Activated T-helper 2 cell treated with anti-CD3 and anti-CD28 coated beads, Interferon-gamma antibody, Interleukin-2, Interleukin-4, amounts not matched to agents 10 μg/mL and 5 μg/mL and 100 μg/mL, durations not matched to agents 14 hours and 24 hours and 36 hours (primary cell): Measurements from ENCODE around the gene IKZF3. TPM values are rescaled to one million over a fixed set of nuclear protein-coding genes. Genes with fewer than 3 reads are reported as not detected.

Source experiments
- DNase-seq: peaks from one replicate; pipeline ENCODE4 v3.0.0; 2021; ENCODE audit warnings: low spot score
- H3K27ac Mint-ChIP-seq: one replicate; pipeline ENCODE4 v1.8.0; 2021; ENCODE audit warnings: mixed read lengths
- H3K27me3 Mint-ChIP-seq: one replicate; pipeline ENCODE4 v1.8.0; 2021; ENCODE audit warnings: low read depth, mixed read lengths
- H3K36me3 Mint-ChIP-seq: one replicate; pipeline ENCODE4 v1.8.0; 2021; ENCODE audit warnings: low read depth, mixed read lengths
- H3K4me1 Mint-ChIP-seq: one replicate; pipeline ENCODE4 v1.8.0; 2021; ENCODE audit warnings: low read depth, mixed read lengths
- H3K4me3 Mint-ChIP-seq: one replicate; pipeline ENCODE4 v1.8.0; 2021; ENCODE audit warnings: low read depth, mild to moderate bottlenecking, moderate library complexity, mixed read lengths
- H3K9me3 Mint-ChIP-seq: one replicate; pipeline ENCODE4 v1.8.0; 2021; ENCODE audit warnings: mixed read lengths
- intact Hi-C: fragments of 100-400 bp; cut with micrococcal nuclease; formaldehyde crosslinking; loops from one replicate; pipeline ENCODE4 v1.15.1; 2023
- total RNA-seq: library from RNA; stranded (reverse); gene quantifications from 2 replicates; pipeline ENCODE4 v1.2.3, GENCODE V29; 2022

The IKZF3 gene
- total RNA-seq, 1 donor from 2014 or later: 18.3 TPM

DNA sequence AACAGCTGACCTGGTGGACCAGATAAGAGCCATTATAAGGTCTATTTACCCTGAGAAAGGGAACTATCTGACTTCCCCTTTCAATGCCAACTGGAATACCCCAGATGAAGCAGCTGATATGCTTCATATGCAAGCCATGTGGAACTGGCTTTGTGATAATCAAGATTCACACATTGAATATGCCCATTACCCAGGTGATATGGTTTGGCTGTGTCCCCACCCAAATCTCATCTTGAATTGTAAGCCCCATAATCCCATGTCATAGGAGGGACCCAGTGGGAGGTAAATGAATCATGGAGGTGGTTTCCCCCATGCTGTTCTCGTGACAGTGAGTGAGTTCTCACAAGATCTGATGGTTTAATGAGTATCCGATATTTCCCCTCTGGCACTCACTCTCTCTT lies 42.1 kb downstream of the IKZF3 start:
- no peak for DNase-seq
- Mint-ChIP-seq H3K27me3 (no peaks in the 10 kb centered on the region), H3K4me1 (peaks cover 37% of the 10 kb centered on the region), H3K36me3 (peaks cover 69% of the 10 kb centered on the region), H3K27ac (no peak overlapping the region), H3K9me3 (peaks cover 40% of the 10 kb centered on the region), H3K4me3 (no peak overlapping the region)
- intact Hi-C loops: no loop called here

DNA sequence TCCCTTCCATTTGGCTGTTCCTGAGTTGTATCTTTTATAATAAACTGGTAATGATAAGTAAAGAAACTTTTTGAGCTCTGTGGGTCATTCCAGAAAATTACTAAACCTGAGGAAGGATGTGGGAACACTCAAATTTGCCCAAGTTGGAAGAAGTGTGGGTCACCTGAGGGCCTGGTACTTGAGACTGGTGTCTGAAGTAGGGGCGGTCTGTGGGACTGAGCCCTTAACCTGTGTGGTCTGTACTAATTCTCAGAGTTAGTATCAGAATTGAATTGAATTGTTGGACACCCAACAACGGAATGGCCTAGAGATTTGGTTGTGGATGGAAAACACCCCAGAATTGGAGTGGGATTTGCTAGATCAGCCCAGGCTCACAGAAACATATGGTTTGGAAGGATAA lies 43.1 kb downstream of the IKZF3 start:
- Mint-ChIP-seq H3K4me3 (no peak overlapping the region), H3K4me1 (peaks cover 36% of the 10 kb centered on the region), H3K36me3 (peaks cover 58% of the 10 kb centered on the region), H3K9me3 (peaks cover 34% of the 10 kb centered on the region), H3K27ac (peak overlapping the region; percentile 38), H3K27me3 (no peaks in the 10 kb centered on the region)
- no peak for DNase-seq
- intact Hi-C loops: no loop called here

GRCh38 chr17:39820541-39820940 lies 43.6 kb downstream of the IKZF3 start:
- no peak overlapping the region for H3K4me3 Mint-ChIP-seq
- H3K4me1 Mint-ChIP-seq: peaks cover 37% of the 10 kb centered on the region
- intact Hi-C loops: no loop called here
- H3K27me3 Mint-ChIP-seq: no peaks in the 10 kb centered on the region
- H3K27ac Mint-ChIP-seq: peak overlapping the region; percentile 6
- H3K36me3 Mint-ChIP-seq: peaks cover 54% of the 10 kb centered on the region
- no peak for DNase-seq
- peaks cover 31% of the 10 kb centered on the region for H3K9me3 Mint-ChIP-seq

GRCh38 chr17:39818358-39819000 lies 45.6 kb downstream of the IKZF3 start:
- Mint-ChIP-seq H3K4me1 (peaks cover 51% of the 10 kb centered on the region), H3K27ac (no peak overlapping the region), H3K36me3 (peaks cover 33% of the 10 kb centered on the region), H3K4me3 (no peak overlapping the region), H3K9me3 (peaks cover 13% of the 10 kb centered on the region), H3K27me3 (no peaks in the 10 kb centered on the region)
- intact Hi-C loops: loop anchor here (5.0 kb wide), 1 partner anchor 44 kb away; the partner anchor contains the start of gene IKZF3
- DNase-seq: no peak

- intact Hi-C loops: loop anchor here (5.0 kb wide), 1 partner anchor 46 kb away; the partner anchor contains the start of gene IKZF3
- Mint-ChIP-seq H3K4me1 (peaks cover 58% of the 10 kb centered on the region), H3K36me3 (peaks cover 15% of the 10 kb centered on the region), H3K27me3 (no peaks in the 10 kb centered on the region), H3K4me3 (no peak overlapping the region), H3K27ac (no peak overlapping the region), H3K9me3 (no peaks in the 10 kb centered on the region)
- no peak for DNase-seq
Observed at GRCh38 chr17:39816272-39816671, 47.8 kb downstream of the IKZF3 start.

- DNase-seq: no peak
- H3K36me3 Mint-ChIP-seq: peaks cover 15% of the 10 kb centered on the region
- no peaks in the 10 kb centered on the region for H3K27me3 Mint-ChIP-seq
- peaks cover 47% of the 10 kb centered on the region for H3K4me1 Mint-ChIP-seq
- intact Hi-C loops: no loop called here
- H3K27ac Mint-ChIP-seq: no peak overlapping the region
- no peak overlapping the region for H3K4me3 Mint-ChIP-seq
- H3K9me3 Mint-ChIP-seq: no peaks in the 10 kb centered on the region
Observed at GRCh38 chr17:39814497-39814896, 49.6 kb downstream of the IKZF3 start.

GRCh38 chr17:39813631-39814030 lies 50.5 kb downstream of the IKZF3 start:
- H3K27ac Mint-ChIP-seq: peak overlapping the region; percentile 78
- peaks cover 22% of the 10 kb centered on the region for H3K36me3 Mint-ChIP-seq
- peaks cover 49% of the 10 kb centered on the region for H3K4me1 Mint-ChIP-seq
- H3K4me3 Mint-ChIP-seq: peak overlapping the region; percentile 62
- peak; percentile 60 for DNase-seq
- H3K27me3 Mint-ChIP-seq: no peaks in the 10 kb centered on the region
- intact Hi-C loops: loop anchor here (1.0 to 2.0 kb wide), 2 partner anchors 23 to 43 kb away; no protein-coding TSS in a partner anchor
- H3K9me3 Mint-ChIP-seq: no peaks in the 10 kb centered on the region

DNA sequence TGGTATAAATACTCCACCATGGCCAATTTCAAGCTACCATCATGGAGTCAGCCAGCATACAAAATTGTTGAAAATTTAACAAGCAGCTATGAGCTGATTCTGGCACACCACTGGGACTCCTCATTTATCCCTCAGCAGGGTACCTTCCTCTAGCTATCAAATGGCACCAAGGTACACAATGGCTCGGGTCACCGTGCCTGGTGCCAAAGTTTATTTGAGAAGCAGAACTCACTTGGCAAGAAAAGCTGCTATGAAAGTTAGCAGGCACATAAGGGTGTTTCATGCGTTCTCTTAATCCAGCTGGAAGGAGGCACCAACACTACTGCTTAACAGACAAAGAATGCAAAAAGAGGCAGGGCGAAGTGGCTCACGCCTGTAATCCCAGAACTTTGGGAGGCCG lies 51.6 kb downstream of the IKZF3 start:
- DNase-seq: no peak
- H3K27ac Mint-ChIP-seq: no peak overlapping the region
- H3K9me3 Mint-ChIP-seq: no peaks in the 10 kb centered on the region
- peaks cover 47% of the 10 kb centered on the region for H3K4me1 Mint-ChIP-seq
- H3K27me3 Mint-ChIP-seq: no peaks in the 10 kb centered on the region
- intact Hi-C loops: loop anchor here (2.0 kb wide), 1 partner anchor 22 kb away; no protein-coding TSS in a partner anchor
- H3K36me3 Mint-ChIP-seq: peaks cover 23% of the 10 kb centered on the region
- peak overlapping the region; percentile 6 for H3K4me3 Mint-ChIP-seq

DNA sequence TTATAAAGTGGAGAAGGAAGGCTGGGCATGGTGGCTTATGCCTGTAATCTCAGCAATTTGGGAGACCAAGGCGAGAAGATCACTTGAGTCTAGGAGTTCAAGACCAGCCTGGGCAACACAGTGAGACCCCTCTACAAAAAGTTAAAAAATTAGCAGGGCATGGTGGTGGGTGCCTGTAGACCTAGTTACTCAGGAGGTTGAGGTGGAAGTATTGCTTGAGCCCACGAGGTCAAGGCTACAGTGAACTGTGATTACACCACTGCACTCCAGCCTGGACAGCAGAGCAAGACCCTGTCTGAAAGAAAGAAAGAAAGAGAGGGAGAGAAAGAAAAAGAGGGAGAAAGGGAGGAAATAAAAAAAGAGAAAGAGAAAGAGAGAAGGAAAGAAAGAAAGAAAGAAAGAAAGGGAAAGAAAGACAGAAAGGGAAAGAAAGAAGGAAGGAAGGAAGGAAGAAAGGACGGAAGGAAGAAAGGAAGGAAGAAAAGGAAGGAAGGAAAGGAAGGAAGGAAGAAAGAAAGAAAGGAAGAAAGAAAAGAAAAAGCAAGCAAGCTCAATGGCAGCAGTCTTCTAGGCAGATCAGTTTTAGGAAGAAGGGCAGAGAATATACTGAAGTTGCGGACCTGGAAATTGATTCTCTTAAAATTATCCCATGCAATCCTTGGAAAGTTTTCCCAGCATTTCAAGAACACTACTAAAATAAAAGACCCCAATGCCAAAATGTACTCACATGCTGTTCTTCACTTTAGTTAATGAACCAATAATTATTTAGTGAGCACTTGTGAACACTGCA lies 53.0 kb downstream of the IKZF3 start:
- no peaks in the 10 kb centered on the region for H3K9me3 Mint-ChIP-seq

DNA sequence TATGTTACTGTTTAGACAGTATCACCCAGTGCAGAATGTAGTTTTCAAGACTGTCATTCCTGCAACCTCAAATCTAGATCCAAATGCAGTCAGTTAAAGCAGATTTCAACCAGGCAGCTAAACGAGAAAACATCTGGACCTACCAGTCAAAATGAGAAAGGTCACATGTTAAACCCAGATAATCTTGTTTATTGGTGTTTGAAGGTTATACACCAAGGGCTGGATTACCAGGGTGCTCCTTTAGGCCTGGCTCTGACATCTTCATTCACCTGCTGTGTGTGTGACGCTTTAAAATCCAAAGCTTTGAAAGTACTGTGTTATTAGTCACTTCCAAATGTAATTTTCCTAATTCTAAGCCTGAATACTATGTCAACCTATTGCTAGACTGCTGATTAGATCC lies 54.9 kb downstream of the IKZF3 start:
- Mint-ChIP-seq H3K4me1 (peaks cover 54% of the 10 kb centered on the region), H3K4me3 (no peak overlapping the region), H3K9me3 (no peaks in the 10 kb centered on the region), H3K27ac (peak overlapping the region; percentile 35), H3K36me3 (peaks cover 32% of the 10 kb centered on the region), H3K27me3 (no peaks in the 10 kb centered on the region)
- DNase-seq: no peak
- intact Hi-C loops: no loop called here

More for the DNA sequence above, 53.0 kb downstream of the IKZF3 start:
- H3K4me1 Mint-ChIP-seq: peaks cover 52% of the 10 kb centered on the region
- H3K27ac Mint-ChIP-seq: no peak overlapping the region
- no peak for DNase-seq
- no peak overlapping the region for H3K4me3 Mint-ChIP-seq
- H3K36me3 Mint-ChIP-seq: peaks cover 29% of the 10 kb centered on the region
- intact Hi-C loops: no loop called here
- H3K27me3 Mint-ChIP-seq: no peaks in the 10 kb centered on the region

- DNase-seq: no peak
- Mint-ChIP-seq H3K27ac (no peak overlapping the region), H3K4me3 (no peak overlapping the region), H3K36me3 (peaks cover 32% of the 10 kb centered on the region), H3K4me1 (peaks cover 46% of the 10 kb centered on the region), H3K9me3 (no peaks in the 10 kb centered on the region), H3K27me3 (no peaks in the 10 kb centered on the region)
- intact Hi-C loops: no loop called here
Observed at GRCh38 chr17:39808409-39808997, 55.6 kb downstream of the IKZF3 start.

DNA sequence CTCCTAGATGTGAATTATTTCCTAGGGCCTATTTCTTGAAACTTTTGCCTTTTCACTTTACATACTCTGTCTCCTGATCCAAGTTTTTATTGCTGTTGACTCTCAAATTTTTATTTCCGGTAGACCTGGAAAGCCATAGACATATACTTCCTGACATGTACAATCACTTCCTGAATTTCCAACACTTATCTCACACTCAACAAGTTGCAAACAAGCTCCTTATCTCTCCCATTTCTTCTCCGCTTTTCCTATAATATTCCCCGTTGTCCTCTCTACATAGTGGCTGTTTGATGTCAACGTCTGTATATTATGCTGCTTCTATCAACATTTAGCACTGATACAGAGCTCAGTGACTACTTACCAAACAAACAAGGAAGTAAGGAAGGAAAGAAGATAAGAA lies 59.3 kb downstream of the IKZF3 start:
- no peak for DNase-seq
- intact Hi-C loops: no loop called here
- H3K4me3 Mint-ChIP-seq: no peak overlapping the region
- H3K27me3 Mint-ChIP-seq: no peaks in the 10 kb centered on the region
- no peak overlapping the region for H3K27ac Mint-ChIP-seq
- H3K4me1 Mint-ChIP-seq: peaks cover 44% of the 10 kb centered on the region
- peaks cover 27% of the 10 kb centered on the region for H3K36me3 Mint-ChIP-seq
- H3K9me3 Mint-ChIP-seq: no peaks in the 10 kb centered on the region

DNA sequence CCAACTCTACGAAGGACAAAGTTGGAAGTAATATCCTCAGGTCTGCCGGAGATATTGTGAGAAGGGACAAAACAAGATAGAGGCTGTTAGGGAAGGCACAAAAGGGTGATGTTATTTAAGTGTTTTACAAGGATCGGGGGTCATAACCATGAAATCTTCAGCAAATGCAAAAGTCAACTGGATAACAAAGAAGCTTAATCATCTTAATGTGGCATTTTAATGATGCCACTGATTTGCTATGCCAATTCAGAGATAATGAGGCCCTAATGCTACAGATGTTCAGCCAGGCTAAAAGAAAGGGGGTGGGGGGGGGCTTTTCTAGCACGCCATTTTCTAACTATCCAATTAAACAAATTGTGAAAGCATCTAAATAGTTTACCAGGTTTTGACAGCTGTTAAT lies 63.1 kb downstream of the IKZF3 start:
- H3K9me3 Mint-ChIP-seq: no peaks in the 10 kb centered on the region
- DNase-seq: no peak
- peak overlapping the region; percentile 82 for H3K27ac Mint-ChIP-seq
- peaks cover 25% of the 10 kb centered on the region for H3K36me3 Mint-ChIP-seq
- H3K4me3 Mint-ChIP-seq: no peak overlapping the region
- H3K27me3 Mint-ChIP-seq: no peaks in the 10 kb centered on the region
- intact Hi-C loops: loop anchor here (2.0 kb wide), 1 partner anchor 66 kb away; no protein-coding TSS in a partner anchor
- H3K4me1 Mint-ChIP-seq: peaks cover 46% of the 10 kb centered on the region
